HG03066 (cell line): ENCODE data around the gene PRRT4.

Experiments
- ATAC-seq: cut with Tn5 transposase; IDR thresholded peaks from one replicate; pipeline ENCODE4 v1.9.1; 2021; ENCODE audit warnings: low read depth; ENCODE audit not compliant: unreplicated experiment

Gene PRRT4

GRCh38 chr7:128361411-128362379 lies at the start of gene PRRT4:
Gene PRRT4 (minus strand): TSS chr7:128361690.
- ATAC-seq, result no peak

GRCh38 chr7:128410451-128410753 lies 48.9 kb upstream of the PRRT4 start:
- no peak for ATAC-seq

GRCh38 chr7:128409596-128410450 lies 48.3 kb upstream of the PRRT4 start, which contains the start of gene IMPDH1:
Gene IMPDH1 (minus strand): TSS chr7:128409982. CDS start chr7:128409901, 81 bp downstream.
- ATAC-seq, result peak; percentile 78

- no peak for ATAC-seq
These were observed 47.5 kb upstream of the PRRT4 start for GRCh38 chr7:128408709-128409595.

GRCh38 chr7:128407751-128408708 lies 46.5 kb upstream of the PRRT4 start:
- no peak for ATAC-seq

GRCh38 chr7:128407233-128407589 lies 45.7 kb upstream of the PRRT4 start:
- ATAC-seq, result no peak

- ATAC-seq, result no peak
These were observed 45.1 kb upstream of the PRRT4 start for GRCh38 chr7:128406314-128407232.

- no peak for ATAC-seq
These were observed 44.2 kb upstream of the PRRT4 start for GRCh38 chr7:128405471-128406313.

GRCh38 chr7:128404886-128405470 lies 43.5 kb upstream of the PRRT4 start:
- no peak for ATAC-seq

GRCh38 chr7:128404143-128404681 lies 42.7 kb upstream of the PRRT4 start:
- no peak for ATAC-seq

GRCh38 chr7:128403676-128404075 lies 42.2 kb upstream of the PRRT4 start:
- ATAC-seq, result no peak

- no peak for ATAC-seq
These were observed 40.9 kb upstream of the PRRT4 start for GRCh38 chr7:128402356-128402755.

GRCh38 chr7:128400566-128400965 lies 39.1 kb upstream of the PRRT4 start:
- ATAC-seq, result no peak

GRCh38 chr7:128399991-128400390 lies 38.5 kb upstream of the PRRT4 start:
- no peak for ATAC-seq

- ATAC-seq, result no peak
These were observed 37.3 kb upstream of the PRRT4 start for GRCh38 chr7:128398841-128399135.

GRCh38 chr7:128398016-128398840 lies 36.7 kb upstream of the PRRT4 start:
- ATAC-seq, result no peak
